H9 (cell line): ENCODE measurements around the gene BZW1. TPM values are rescaled to one million over a fixed set of nuclear protein-coding genes. Genes with fewer than 3 reads are reported as not detected.

Experiments used
- DNase-seq: peaks from one replicate; pipeline ENCODE4 v3.0.0-alpha.2; 2017
- H2AFZ ChIP-seq: one replicate; pipeline ENCODE4 v1.6.1; 2013; ENCODE audit warnings: mild to moderate bottlenecking, low read length, control low read depth, moderate library complexity
- H2AK5ac ChIP-seq: 2 replicates; pipeline ENCODE4 v1.6.1; 2013; ENCODE audit warnings: low read length, control low read depth, mixed read lengths; ENCODE audit not compliant: insufficient read length
- H2BK120ac ChIP-seq: one replicate; pipeline ENCODE4 v1.6.1; 2013; ENCODE audit warnings: low read depth, mild to moderate bottlenecking, low read length, control low read depth, inconsistent platforms; ENCODE audit not compliant: poor library complexity, severe bottlenecking
- H2BK12ac ChIP-seq: 2 replicates; pipeline ENCODE4 v1.6.1; 2013; ENCODE audit warnings: low read length, control low read depth, mixed read lengths, low read depth; ENCODE audit not compliant: insufficient read length
- H2BK15ac ChIP-seq: 2 replicates; pipeline ENCODE4 v1.6.1; 2013; ENCODE audit warnings: low read depth, low read length, control low read depth
- H2BK20ac ChIP-seq: one replicate; pipeline ENCODE4 v1.6.1; 2013; ENCODE audit warnings: low read depth, mild to moderate bottlenecking, low read length, control low read depth, inconsistent platforms; ENCODE audit not compliant: poor library complexity, severe bottlenecking
- H2BK5ac ChIP-seq: 2 replicates; pipeline ENCODE4 v1.6.1; 2013; ENCODE audit warnings: low read length, control low read depth, mixed read lengths; ENCODE audit not compliant: insufficient read length
- H3K14ac ChIP-seq: 2 replicates; pipeline ENCODE4 v1.6.1; 2013; ENCODE audit warnings: low read length, control low read depth; ENCODE audit not compliant: insufficient read depth
- H3K18ac ChIP-seq: 2 replicates; pipeline ENCODE4 v1.6.1; 2013; ENCODE audit warnings: low read depth, mild to moderate bottlenecking, mixed read lengths, low read length, control low read depth; ENCODE audit not compliant: insufficient read length
- H3K23ac ChIP-seq: 2 replicates; pipeline ENCODE4 v1.6.1; 2013; ENCODE audit warnings: low read length, control low read depth, mixed read lengths, low read depth; ENCODE audit not compliant: insufficient read length
- H3K23me2 ChIP-seq: 2 replicates; pipeline ENCODE4 v1.6.1; 2013; ENCODE audit warnings: low read depth, mild to moderate bottlenecking, mixed read lengths, low read length, control low read depth; ENCODE audit not compliant: insufficient read length, poor library complexity, severe bottlenecking
- H3K27ac ChIP-seq: 2 replicates; pipeline ENCODE4 v1.5.1; 2013; ENCODE audit warnings: low read length, control low read depth, mixed read lengths, low read depth; ENCODE audit not compliant: insufficient read length
- H3K27me3 ChIP-seq: 2 replicates; pipeline ENCODE4 v1.6.1; 2013; ENCODE audit warnings: low read length, control low read depth, inconsistent platforms; ENCODE audit not compliant: insufficient read depth
- H3K4ac ChIP-seq: 2 replicates; pipeline ENCODE4 v1.6.1; 2013; ENCODE audit warnings: low read depth, mild to moderate bottlenecking, control low read depth, inconsistent platforms, low read length, moderate library complexity
- H3K4me1 ChIP-seq: 2 replicates; pipeline ENCODE4 v1.6.1; 2013; ENCODE audit warnings: low read length, control low read depth, inconsistent platforms; ENCODE audit not compliant: insufficient read depth
- H3K4me2 ChIP-seq: 2 replicates; pipeline ENCODE4 v1.6.1; 2013; ENCODE audit warnings: low read length, control low read depth, mixed read lengths; ENCODE audit not compliant: insufficient read length, insufficient read depth
- H3K56ac ChIP-seq: 2 replicates; pipeline ENCODE4 v1.6.1; 2013; ENCODE audit warnings: low read depth, mild to moderate bottlenecking, mixed read lengths, low read length, control low read depth; ENCODE audit not compliant: insufficient read length
- H3K79me1 ChIP-seq: 2 replicates; pipeline ENCODE4 v1.6.1; 2013; ENCODE audit warnings: low read depth, mild to moderate bottlenecking, moderate library complexity, low read length, control low read depth, inconsistent platforms; ENCODE audit not compliant: insufficient read depth, poor library complexity, severe bottlenecking
- H3K79me2 ChIP-seq: 2 replicates; pipeline ENCODE4 v1.6.1; 2013; ENCODE audit warnings: low read length, control low read depth, inconsistent platforms; ENCODE audit not compliant: insufficient read depth
- H3K9ac ChIP-seq: 2 replicates; pipeline ENCODE4 v1.6.1; 2013; ENCODE audit warnings: low read length, control low read depth, mixed read lengths; ENCODE audit not compliant: insufficient read length; ENCODE audit errors: extremely low read depth
- H3K9me3 ChIP-seq: one replicate; pipeline ENCODE4 v1.6.1; 2013; ENCODE audit warnings: low read depth, low read length, inconsistent platforms; ENCODE audit not compliant: control insufficient read depth
- H3T11ph ChIP-seq: one replicate; pipeline ENCODE4 v1.6.1; 2013; ENCODE audit warnings: mild to moderate bottlenecking, low read length, control low read depth, inconsistent platforms
- H4K20me1 ChIP-seq: one replicate; pipeline ENCODE4 v1.6.1; 2013; ENCODE audit not compliant: control insufficient read depth, insufficient read length, insufficient read depth
- H4K5ac ChIP-seq: 2 replicates; pipeline ENCODE4 v1.6.1; 2013; ENCODE audit warnings: low read depth, mild to moderate bottlenecking, mixed read lengths, low read length, control low read depth; ENCODE audit not compliant: insufficient read length
- H4K8ac ChIP-seq: replicated peaks from 2 replicates; pipeline ENCODE4 v1.6.1; 2013; ENCODE audit warnings: low read length, control low read depth, mixed read lengths, low read depth; ENCODE audit not compliant: insufficient read length
- H4K91ac ChIP-seq: 2 replicates; pipeline ENCODE4 v1.6.1; 2013; ENCODE audit warnings: low read depth, mild to moderate bottlenecking, moderate library complexity, mixed read lengths, low read length, control low read depth; ENCODE audit not compliant: insufficient read length
- H3K27ac Mint-ChIP-seq, 3 experiments: 2 replicates in 2 of 3; 3 replicates in 1 of 3; pipeline ENCODE4 v1.8.0; 2020 to 2021; ENCODE audit warnings: mixed read lengths in 3 of 3, mild to moderate bottlenecking in 1 of 3, moderate library complexity in 1 of 3
- H3K27me3 Mint-ChIP-seq: 2 replicates; pipeline ENCODE4 v1.8.0; 2021; ENCODE audit warnings: low read depth, mild to moderate bottlenecking, moderate library complexity, mixed read lengths
- H3K36me3 Mint-ChIP-seq, 3 experiments: 2 replicates in 2 of 3; 3 replicates in 1 of 3; pipeline ENCODE4 v1.8.0; 2020 to 2021; ENCODE audit warnings: low read depth in 3 of 3, mixed read lengths in 3 of 3; ENCODE audit not compliant: insufficient read depth in 1 of 3
- H3K4me1 Mint-ChIP-seq, 2 experiments: 2 replicates each; pipeline ENCODE4 v1.8.0; 2020; ENCODE audit warnings: mixed read lengths in 2 of 2
- H3K4me3 Mint-ChIP-seq, 2 experiments: 2 replicates in 1 of 2; 3 replicates in 1 of 2; pipeline ENCODE4 v1.8.0; 2020 to 2021; ENCODE audit warnings: mild to moderate bottlenecking in 2 of 2, mixed read lengths in 2 of 2, moderate library complexity in 1 of 2
- H3K9me3 Mint-ChIP-seq, 2 experiments: 2 replicates in 1 of 2; 3 replicates in 1 of 2; pipeline ENCODE4 v1.8.0; 2020; ENCODE audit warnings: mild to moderate bottlenecking in 2 of 2, mixed read lengths in 2 of 2, moderate library complexity in 1 of 2
- WGBS: extraction: QIAGEN DNeasy Blood & Tissue Kit; methylation state at CpG from one replicate; pipeline ENCODE4 v1.1.7; 2013; ENCODE audit warnings: missing lambda C conversion rate, low lambda C conversion rate, mixed read lengths; ENCODE audit not compliant: insufficient read length; ENCODE audit errors: extremely low coverage; 5-methylcytosine and 5-hydroxymethylcytosine counted together
- total RNA-seq: library from RNA; stranded (reverse); gene quantifications from 2 replicates; pipeline ENCODE4 v1.2.1, GENCODE V29; 2021
- TF ChIP-seq, protein P1 (sequence below): fragments of 200-600 bp; sonication (generic); conservative IDR thresholded peaks from 3 replicates; pipeline ENCODE4 v1.8.0; 2021; ENCODE audit warnings: antibody characterized with exemption, mild to moderate bottlenecking

The BZW1 gene
- total RNA-seq, 1 experiment from 2014 or later, result 370 TPM

DNA sequence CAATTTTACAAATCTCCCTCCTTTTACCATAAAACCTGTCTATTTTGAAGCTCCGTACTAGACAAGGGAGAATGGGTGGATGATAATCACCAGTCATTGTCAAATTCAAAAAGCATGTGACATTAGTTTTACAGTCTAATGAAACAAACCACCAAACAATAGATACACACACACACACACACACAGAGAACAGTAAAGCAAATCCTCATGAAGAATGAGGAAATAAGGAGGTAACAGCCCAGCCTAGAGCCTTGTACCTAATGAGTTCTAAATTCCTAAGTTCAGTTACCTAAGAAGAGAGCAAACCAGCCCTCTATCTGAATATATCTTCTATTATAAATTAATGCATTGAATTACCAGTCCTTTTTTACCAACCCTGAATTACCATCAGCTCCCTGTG, 36.8 kb upstream of the BZW1 start:
- H2BK120ac ChIP-seq, result no peak overlapping the region
- no peak overlapping the region for H4K8ac ChIP-seq
- H3K27ac Mint-ChIP-seq, result peak overlapping the region in 2 of 3 experiments; percentile 8 to 67; a peak in 3 of 7 replicates
- no peaks in the 10 kb centered on the region for H3K9me3 ChIP-seq
- no peaks in the 10 kb centered on the region for H3K4me1 ChIP-seq
- no peak overlapping the region for H3K4ac ChIP-seq
- H3K18ac ChIP-seq, result no peak overlapping the region
- H3K23ac ChIP-seq, result no peak overlapping the region
- H3K4me1 Mint-ChIP-seq, result peaks cover 5 to 12% of the 10 kb centered on the region in 2 experiments
- H3K27me3 Mint-ChIP-seq, result peaks cover 4% of the 10 kb centered on the region; the same call in 1 of the 2 replicates
- no peak overlapping the region for H2BK15ac ChIP-seq
- H4K91ac ChIP-seq, result no peak overlapping the region
- no peaks in the 10 kb centered on the region for H3K79me2 ChIP-seq
- H3K14ac ChIP-seq, result no peak overlapping the region
- H3K36me3 Mint-ChIP-seq, result peaks cover 0 to 9% (median 0%) of the 10 kb centered on the region in 3 experiments; a peak in 2 of 7 replicates
- H2BK20ac ChIP-seq, result no peak overlapping the region
- H4K5ac ChIP-seq, result no peak overlapping the region
- H3K4me3 Mint-ChIP-seq, result no peak overlapping the region
- no peak overlapping the region for H2AFZ ChIP-seq
- WGBS, result no CpG with 5 or more reads among the region's 1 CpG
- H3K27ac ChIP-seq, result no peak overlapping the region
- no peak for DNase-seq
- no peaks in the 10 kb centered on the region for H3K79me1 ChIP-seq
- H3K56ac ChIP-seq, result no peak overlapping the region
- no peak overlapping the region for H2BK12ac ChIP-seq
- no peak overlapping the region for H3K9ac ChIP-seq
- H3K4me2 ChIP-seq, result no peak overlapping the region
- H2AK5ac ChIP-seq, result no peak overlapping the region
- no peaks in the 10 kb centered on the region for H3K27me3 ChIP-seq
- no peaks in the 10 kb centered on the region for H4K20me1 ChIP-seq
- no peak overlapping the region for H2BK5ac ChIP-seq
- peaks cover 9 to 10% of the 10 kb centered on the region in 2 experiments for H3K9me3 Mint-ChIP-seq
- TF ChIP-seq, protein P1, sequence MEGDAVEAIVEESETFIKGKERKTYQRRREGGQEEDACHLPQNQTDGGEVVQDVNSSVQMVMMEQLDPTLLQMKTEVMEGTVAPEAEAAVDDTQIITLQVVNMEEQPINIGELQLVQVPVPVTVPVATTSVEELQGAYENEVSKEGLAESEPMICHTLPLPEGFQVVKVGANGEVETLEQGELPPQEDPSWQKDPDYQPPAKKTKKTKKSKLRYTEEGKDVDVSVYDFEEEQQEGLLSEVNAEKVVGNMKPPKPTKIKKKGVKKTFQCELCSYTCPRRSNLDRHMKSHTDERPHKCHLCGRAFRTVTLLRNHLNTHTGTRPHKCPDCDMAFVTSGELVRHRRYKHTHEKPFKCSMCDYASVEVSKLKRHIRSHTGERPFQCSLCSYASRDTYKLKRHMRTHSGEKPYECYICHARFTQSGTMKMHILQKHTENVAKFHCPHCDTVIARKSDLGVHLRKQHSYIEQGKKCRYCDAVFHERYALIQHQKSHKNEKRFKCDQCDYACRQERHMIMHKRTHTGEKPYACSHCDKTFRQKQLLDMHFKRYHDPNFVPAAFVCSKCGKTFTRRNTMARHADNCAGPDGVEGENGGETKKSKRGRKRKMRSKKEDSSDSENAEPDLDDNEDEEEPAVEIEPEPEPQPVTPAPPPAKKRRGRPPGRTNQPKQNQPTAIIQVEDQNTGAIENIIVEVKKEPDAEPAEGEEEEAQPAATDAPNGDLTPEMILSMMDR, result no peak
- no peak overlapping the region for H3T11ph ChIP-seq
- H3K23me2 ChIP-seq, result no peaks in the 10 kb centered on the region
